RWPE2 (cell line): ENCODE measurements around the gene PKP2.

Experiments used
- ATAC-seq: fragments of 200-7000 bp; cut with Tn5 transposase; 3 replicates; pipeline ENCODE4 v1.9.1; 2021; ENCODE audit warnings: low read depth
- DNase-seq: peaks from one replicate; pipeline ENCODE4 v3.0.0-alpha.2; 2020; ENCODE audit warnings: low spot score
- H3K27ac ChIP-seq: fragments of 450-650 bp; 2 replicates; pipeline ENCODE4 v1.5.1; 2017; ENCODE audit warnings: mild to moderate bottlenecking; ENCODE audit not compliant: poor library complexity, severe bottlenecking
- H3K27me3 ChIP-seq: fragments of 250-450 bp; sonication (Bioruptor Pico); 2 replicates; pipeline ENCODE4 v1.5.1; 2021; ENCODE audit warnings: mild to moderate bottlenecking, moderate library complexity; ENCODE audit not compliant: insufficient read depth, poor library complexity, severe bottlenecking
- H3K36me3 ChIP-seq: fragments of 250-450 bp; sonication (Bioruptor Pico); 2 replicates; pipeline ENCODE4 v1.5.1; 2020; ENCODE audit warnings: low read depth, mild to moderate bottlenecking, moderate library complexity
- H3K4me1 ChIP-seq: fragments of 250-450 bp; sonication (Bioruptor Pico); 2 replicates; pipeline ENCODE4 v1.5.1; 2021; ENCODE audit warnings: mild to moderate bottlenecking, moderate library complexity; ENCODE audit not compliant: insufficient read depth, poor library complexity, severe bottlenecking
- H3K4me3 ChIP-seq: fragments of 250-450 bp; sonication (Bioruptor Pico); 2 replicates; pipeline ENCODE4 v1.5.1; 2021; ENCODE audit warnings: mild to moderate bottlenecking, moderate library complexity; ENCODE audit not compliant: severe bottlenecking
- H3K9me3 ChIP-seq: fragments of 250-450 bp; sonication (Bioruptor Pico); 2 replicates; pipeline ENCODE4 v1.5.1; 2021; ENCODE audit warnings: mild to moderate bottlenecking, moderate library complexity; ENCODE audit not compliant: severe bottlenecking
- CTCF ChIP-seq: fragments of 450-650 bp; IDR thresholded peaks from one replicate; pipeline ENCODE4 v1.5.1; 2017; ENCODE audit warnings: mild to moderate bottlenecking, moderate library complexity; ENCODE audit not compliant: poor library complexity, severe bottlenecking

Gene PKP2

GRCh38 chr12:32834122-32834521, 62.5 kb downstream of the PKP2 start:
- peaks cover 66% of the 10 kb centered on the region for H3K36me3 ChIP-seq
- no peak overlapping the region for H3K4me3 ChIP-seq
- H3K4me1 ChIP-seq, result peaks cover 6% of the 10 kb centered on the region
- ATAC-seq (no peak), DNase-seq (no peak)
- no peak for TF ChIP-seq CTCF
- no peaks in the 10 kb centered on the region for H3K9me3 ChIP-seq
- no peak overlapping the region for H3K27ac ChIP-seq
- no peaks in the 10 kb centered on the region for H3K27me3 ChIP-seq

- DNase-seq (no peak), ATAC-seq (no peak)
- Histone ChIP-seq H3K4me3 (no peak overlapping the region), H3K27ac (no peak overlapping the region), H3K4me1 (no peaks in the 10 kb centered on the region), H3K36me3 (peaks cover 38% of the 10 kb centered on the region), H3K9me3 (no peaks in the 10 kb centered on the region), H3K27me3 (no peaks in the 10 kb centered on the region)
- no peak for TF ChIP-seq CTCF
These were observed 68.0 kb downstream of the PKP2 start for GRCh38 chr12:32828552-32828951.

GRCh38 chr12:32828120-32828519, 68.5 kb downstream of the PKP2 start:
- Histone ChIP-seq H3K36me3 (peaks cover 34% of the 10 kb centered on the region), H3K27me3 (no peaks in the 10 kb centered on the region), H3K27ac (no peak overlapping the region), H3K4me3 (no peak overlapping the region), H3K9me3 (no peaks in the 10 kb centered on the region), H3K4me1 (no peaks in the 10 kb centered on the region)
- DNase-seq (no peak), ATAC-seq (no peak)
- TF ChIP-seq CTCF, result no peak

- no peak for TF ChIP-seq CTCF
- no peaks in the 10 kb centered on the region for H3K27me3 ChIP-seq
These were observed 69.7 kb downstream of the PKP2 start for GRCh38 chr12:32826807-32827412.

GRCh38 chr12:32824596-32824995, 72.0 kb downstream of the PKP2 start:
- no peak for TF ChIP-seq CTCF
- no peak overlapping the region for H3K4me3 ChIP-seq
- no peaks in the 10 kb centered on the region for H3K9me3 ChIP-seq
- H3K36me3 ChIP-seq, result peaks cover 52% of the 10 kb centered on the region
- DNase-seq, result no peak
- peaks cover 8% of the 10 kb centered on the region for H3K4me1 ChIP-seq
- H3K27ac ChIP-seq, result no peak overlapping the region
- no peak for ATAC-seq
- no peaks in the 10 kb centered on the region for H3K27me3 ChIP-seq

More at GRCh38 chr12:32826807-32827412, 69.7 kb downstream of the PKP2 start:
- peaks cover under 1% of the 10 kb centered on the region for H3K4me1 ChIP-seq
- H3K27ac ChIP-seq, result no peak overlapping the region
- ATAC-seq (no peak), DNase-seq (no peak)
- peaks cover 46% of the 10 kb centered on the region for H3K36me3 ChIP-seq
- no peak overlapping the region for H3K4me3 ChIP-seq
- H3K9me3 ChIP-seq, result no peaks in the 10 kb centered on the region
